Adrenal gland (tissue), 5 donors: ENCODE measurements around the gene TMEM259.

ENCODE experiments used
- CTCF ChIP-seq, 6 experiments: fragments of 450-650 bp in 4 of 6; fragments of 200-600 bp in 2 of 6; sonication (generic) in 1 of 6; IDR thresholded peaks; 1 replicate in 5 of 6; 2 replicates in 1 of 6; pipeline versions ENCODE4 v1.5.1 to v1.8.0; 2016 to 2021; ENCODE audit warnings: antibody characterized with exemption in 6 of 6, mild to moderate bottlenecking in 2 of 6, moderate library complexity in 1 of 6
- POLR2A ChIP-seq, 2 donors: fragments of 450-650 bp; IDR thresholded peaks; one replicate each; pipeline ENCODE4 v1.6.1; 2017; ENCODE audit warnings: antibody characterized with exemption in 2 of 2, mild to moderate bottlenecking in 2 of 2, moderate library complexity in 1 of 2
- donor health status: DM: no; HTN: no; CAD: no.

GRCh38 chr19:1046117-1046626, 25.2 kb upstream of the TMEM259 start:
- no peak for TF ChIP-seq CTCF (IDR thresholded peaks at IDR 0.05)
- TF ChIP-seq POLR2A (IDR thresholded peaks at IDR 0.05), result no peak
